Measurements from ENCODE around the gene OGDH. TPM values are rescaled to one million over a fixed set of nuclear protein-coding genes. Genes with fewer than 3 reads are reported as not detected.

Gene OGDH
- total RNA-seq, 1 donor from 2014 or later = 80.0 TPM

GRCh38 chr7:44738051-44738723 lies 131.8 kb downstream of the OGDH start:
- peak; percentile 37 for DNase-seq (ENCODE audit: low spot score)
- H3K27me3 Mint-ChIP-seq (ENCODE audit: low read depth) = no peaks in the 10 kb centered on the region

DNA sequence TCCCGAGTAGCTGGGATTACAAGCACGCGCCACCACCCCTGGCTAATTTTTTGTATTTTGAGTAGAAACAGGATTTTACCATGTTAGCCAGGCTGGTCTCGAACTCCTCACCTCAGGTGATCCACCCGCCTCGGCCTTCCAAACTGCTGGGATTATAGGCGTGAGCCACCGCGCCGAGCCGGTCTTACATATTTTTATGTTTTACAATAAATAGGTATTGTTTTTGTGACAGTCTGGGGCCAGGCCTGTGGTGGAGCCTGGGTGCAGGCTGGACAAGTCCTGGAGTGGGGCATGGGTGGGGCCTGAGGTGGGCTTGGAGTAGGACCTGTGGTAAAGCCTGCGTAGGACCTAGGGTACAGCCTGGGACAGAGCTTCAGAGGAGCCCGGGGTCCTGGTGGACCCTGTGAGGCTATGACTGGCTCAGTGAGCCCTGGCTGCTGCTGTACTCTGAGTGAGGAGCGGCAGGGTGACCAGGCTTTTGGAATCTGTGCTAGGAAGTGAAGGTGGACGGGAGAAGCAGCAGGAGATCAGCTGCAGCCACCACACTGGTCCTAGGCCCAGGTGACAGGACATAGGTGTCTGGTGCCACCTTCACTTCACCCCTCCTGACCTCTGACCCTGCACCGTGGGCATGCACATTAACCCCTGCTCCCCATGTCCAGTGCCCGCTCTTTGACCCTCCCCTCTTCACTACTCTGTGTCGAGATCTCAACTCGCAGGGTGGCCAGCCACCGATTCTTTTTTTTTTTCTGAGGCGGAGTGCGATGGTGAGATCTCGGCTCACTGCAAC lies 132.6 kb downstream of the OGDH start:
- Mint-ChIP-seq H3K36me3 (ENCODE audit: low read depth) (no peaks in the 10 kb centered on the region), H3K4me1 (ENCODE audit: low read depth) (peaks cover 26% of the 10 kb centered on the region), H3K9me3 (ENCODE audit: low read depth) (peaks cover 4% of the 10 kb centered on the region), H3K27me3 (ENCODE audit: low read depth) (no peaks in the 10 kb centered on the region), H3K4me3 (ENCODE audit: unreplicated experiment) (no peak overlapping the region), H3K27ac (ENCODE audit: unreplicated experiment) (no peak overlapping the region)
- no peak for TF ChIP-seq CTCF (IDR thresholded peaks at IDR 0.05)
- peak; percentile 79 for DNase-seq (ENCODE audit: low spot score)

More at GRCh38 chr7:44738051-44738723, 131.8 kb downstream of the OGDH start:
- peaks cover 4% of the 10 kb centered on the region for H3K9me3 Mint-ChIP-seq (ENCODE audit: low read depth)
- TF ChIP-seq CTCF (IDR thresholded peaks at IDR 0.05) = no peak
- H3K4me1 Mint-ChIP-seq (ENCODE audit: low read depth) = peaks cover 29% of the 10 kb centered on the region
- no peak overlapping the region for H3K4me3 Mint-ChIP-seq (ENCODE audit: unreplicated experiment)
- peak overlapping the region; percentile 51 for H3K27ac Mint-ChIP-seq (ENCODE audit: unreplicated experiment)
- no peaks in the 10 kb centered on the region for H3K36me3 Mint-ChIP-seq (ENCODE audit: low read depth)

- Mint-ChIP-seq H3K36me3 (ENCODE audit: low read depth) (no peaks in the 10 kb centered on the region), H3K9me3 (ENCODE audit: low read depth) (peaks cover 4% of the 10 kb centered on the region), H3K27ac (ENCODE audit: unreplicated experiment) (no peak overlapping the region), H3K4me1 (ENCODE audit: low read depth) (peaks cover 18% of the 10 kb centered on the region), H3K4me3 (ENCODE audit: unreplicated experiment) (no peak overlapping the region), H3K27me3 (ENCODE audit: low read depth) (no peaks in the 10 kb centered on the region)
- peak; percentile 55 for DNase-seq (ENCODE audit: low spot score)
- no peak for TF ChIP-seq CTCF (IDR thresholded peaks at IDR 0.05)
Observed at GRCh38 chr7:44740055-44740454, 133.6 kb downstream of the OGDH start.

DNA sequence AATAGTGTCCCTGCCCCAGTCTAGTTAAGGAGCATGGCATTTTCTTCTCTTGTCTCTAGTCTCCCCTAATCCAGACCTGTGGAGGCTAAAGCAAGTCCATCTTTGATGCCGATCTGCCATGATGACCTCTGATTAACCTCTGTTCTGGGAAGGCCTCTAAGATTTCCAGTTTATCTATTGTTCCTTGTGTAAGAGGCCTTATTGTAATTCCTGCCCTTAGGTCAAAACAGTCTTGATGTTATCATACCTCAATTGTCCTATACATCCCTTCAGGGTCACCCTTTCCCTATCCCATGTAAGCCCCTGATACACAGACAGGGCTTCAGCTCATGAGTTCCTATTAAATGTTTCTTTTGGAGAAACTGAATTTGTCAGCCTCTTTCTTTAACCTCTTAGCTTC lies 137.3 kb downstream of the OGDH start:
- no peak for TF ChIP-seq CTCF (IDR thresholded peaks at IDR 0.05)
- no peaks in the 10 kb centered on the region for H3K9me3 Mint-ChIP-seq (ENCODE audit: low read depth)
- DNase-seq (ENCODE audit: low spot score) = no peak
- H3K27ac Mint-ChIP-seq (ENCODE audit: unreplicated experiment) = no peak overlapping the region
- H3K4me1 Mint-ChIP-seq (ENCODE audit: low read depth) = peaks cover 10% of the 10 kb centered on the region
- H3K27me3 Mint-ChIP-seq (ENCODE audit: low read depth) = no peaks in the 10 kb centered on the region
- no peak overlapping the region for H3K4me3 Mint-ChIP-seq (ENCODE audit: unreplicated experiment)
- no peaks in the 10 kb centered on the region for H3K36me3 Mint-ChIP-seq (ENCODE audit: low read depth)

DNA sequence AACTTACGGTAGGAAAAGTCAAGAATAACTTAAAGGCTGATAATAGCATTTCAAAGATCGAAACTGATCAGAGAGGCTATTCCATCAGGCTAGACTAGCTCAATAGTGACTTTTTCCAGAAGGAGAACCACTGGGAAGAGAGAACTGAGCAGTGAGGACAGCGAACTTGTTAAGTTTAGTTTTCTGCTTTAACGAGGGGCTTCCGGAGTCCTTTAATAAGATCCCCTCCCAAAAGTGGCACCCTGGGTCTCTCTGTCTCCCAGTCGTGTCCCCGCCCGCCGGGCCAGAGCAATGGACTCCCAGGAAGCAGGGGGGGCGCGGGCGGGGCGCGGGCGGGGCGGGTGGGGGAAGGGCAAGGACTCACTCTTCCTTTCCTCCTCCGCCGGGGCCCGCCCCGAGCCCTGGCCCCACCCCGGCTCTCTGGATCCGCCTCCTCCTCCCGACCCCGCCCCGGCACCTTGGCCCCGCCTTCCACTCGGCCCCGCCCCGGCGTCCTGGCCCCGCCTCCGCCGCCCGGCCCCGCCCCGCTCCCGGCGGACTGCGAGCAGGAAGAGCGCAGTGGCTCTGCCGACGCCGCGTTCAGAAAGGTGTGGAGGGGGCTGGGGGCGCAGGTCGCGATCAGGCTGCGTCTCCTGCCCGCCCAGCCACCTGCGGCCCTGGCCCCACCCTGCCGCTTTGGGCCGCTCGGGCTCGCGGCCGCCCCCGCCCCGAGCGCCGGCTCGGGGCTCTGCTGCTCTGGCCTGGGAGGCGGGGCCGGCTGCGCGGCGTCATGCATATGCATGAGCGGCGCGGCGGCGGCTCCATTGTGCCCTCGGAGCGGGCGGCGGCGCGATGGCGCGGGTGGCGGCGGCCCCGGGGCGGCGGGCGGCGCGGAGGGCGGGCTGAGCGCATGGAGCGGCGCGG lies 141.9 kb downstream of the OGDH start, which contains the start of gene ZMIZ2:
Gene ZMIZ2, plus strand, starts transcription at position 803 of the 903 bp plus-strand sequence. CDS start 7,403 bp downstream, outside the sequence.
- DNase-seq (ENCODE audit: low spot score) = peak; percentile 95
- no peaks in the 10 kb centered on the region for H3K27me3 Mint-ChIP-seq (ENCODE audit: low read depth)
- peak within 1 kb of the TSS; percentile 82 for H3K27ac Mint-ChIP-seq (ENCODE audit: unreplicated experiment)

More for the DNA sequence above, 141.9 kb downstream of the OGDH start, which contains the start of gene ZMIZ2:
- no peaks in the 10 kb centered on the region for H3K9me3 Mint-ChIP-seq (ENCODE audit: low read depth)
- TF ChIP-seq CTCF (IDR thresholded peaks at IDR 0.05) = no peak
- H3K36me3 Mint-ChIP-seq (ENCODE audit: low read depth) = peaks cover 2% of the 10 kb centered on the region
- H3K4me1 Mint-ChIP-seq (ENCODE audit: low read depth) = peaks cover 33% of the 10 kb centered on the region
- H3K4me3 Mint-ChIP-seq (ENCODE audit: unreplicated experiment) = peak within 1 kb of the TSS; percentile 86

Data from chondrocyte (in vitro differentiated cells).